Measurements from ENCODE around the gene PARD6A. TPM values are rescaled to one million over a fixed set of nuclear protein-coding genes. Genes with fewer than 3 reads are reported as not detected.

Gene PARD6A
- total RNA-seq, 1 experiment from 2014 or later = 7.1 TPM

DNA sequence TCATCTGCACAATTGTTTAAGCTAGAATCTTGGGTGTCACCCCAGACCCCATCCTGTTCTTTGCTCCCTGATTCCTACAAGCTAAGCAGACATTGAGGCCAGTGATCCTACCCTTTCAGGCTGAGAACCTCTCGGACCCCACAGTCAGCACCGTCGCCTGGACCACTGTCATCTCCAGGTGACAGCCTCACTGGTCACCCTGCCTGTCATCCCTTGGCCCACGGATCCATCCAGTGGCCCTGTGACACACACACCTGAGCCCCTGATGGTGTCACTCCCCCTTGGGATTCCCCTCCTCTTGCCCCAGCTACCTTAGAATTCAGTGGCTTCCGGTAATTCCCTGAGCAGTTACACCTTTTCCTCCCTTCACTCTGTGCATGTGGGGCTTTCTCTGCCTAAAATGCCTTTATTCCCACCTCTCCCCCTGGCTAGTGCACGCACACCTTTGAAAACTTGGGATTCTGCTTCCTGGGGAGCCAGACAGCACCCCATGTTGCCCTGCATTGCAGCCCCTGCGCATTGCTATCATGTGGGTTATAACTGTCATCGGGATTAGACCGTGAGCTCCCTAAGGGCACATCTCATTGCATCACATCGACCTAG lies 8.8 kb downstream of the PARD6A start:
- Histone ChIP-seq H3K9me3 (no peaks in the 10 kb centered on the region), H3K27me3 (replicated peaks; ENCODE audit: control insufficient read depth, insufficient read depth, low read length) (no peaks in the 10 kb centered on the region), H3K4me1 (peaks cover 4% of the 10 kb centered on the region), H3K36me3 (ENCODE audit: control insufficient read depth, insufficient read depth, low read length) (no peaks in the 10 kb centered on the region), H3K4me3 (ENCODE audit: low read depth, low read length) (no peak overlapping the region)
- no peaks in the 10 kb centered on the region for H3K4me1 Mint-ChIP-seq (ENCODE audit: low read depth, unreplicated experiment)
- no peak overlapping the region for H3K27ac Mint-ChIP-seq (ENCODE audit: unreplicated experiment)
- H3K36me3 Mint-ChIP-seq (ENCODE audit: insufficient read depth, unreplicated experiment) = no peaks in the 10 kb centered on the region
- no peaks in the 10 kb centered on the region for H3K9me3 Mint-ChIP-seq (ENCODE audit: unreplicated experiment)
- POLR2A ChIA-PET = interaction anchor here (0.6 kb wide), 1 partner anchor 71 kb away, joined by 3 read pairs; no protein-coding TSS in a partner anchor
- TF ChIP-seq, protein P1, sequence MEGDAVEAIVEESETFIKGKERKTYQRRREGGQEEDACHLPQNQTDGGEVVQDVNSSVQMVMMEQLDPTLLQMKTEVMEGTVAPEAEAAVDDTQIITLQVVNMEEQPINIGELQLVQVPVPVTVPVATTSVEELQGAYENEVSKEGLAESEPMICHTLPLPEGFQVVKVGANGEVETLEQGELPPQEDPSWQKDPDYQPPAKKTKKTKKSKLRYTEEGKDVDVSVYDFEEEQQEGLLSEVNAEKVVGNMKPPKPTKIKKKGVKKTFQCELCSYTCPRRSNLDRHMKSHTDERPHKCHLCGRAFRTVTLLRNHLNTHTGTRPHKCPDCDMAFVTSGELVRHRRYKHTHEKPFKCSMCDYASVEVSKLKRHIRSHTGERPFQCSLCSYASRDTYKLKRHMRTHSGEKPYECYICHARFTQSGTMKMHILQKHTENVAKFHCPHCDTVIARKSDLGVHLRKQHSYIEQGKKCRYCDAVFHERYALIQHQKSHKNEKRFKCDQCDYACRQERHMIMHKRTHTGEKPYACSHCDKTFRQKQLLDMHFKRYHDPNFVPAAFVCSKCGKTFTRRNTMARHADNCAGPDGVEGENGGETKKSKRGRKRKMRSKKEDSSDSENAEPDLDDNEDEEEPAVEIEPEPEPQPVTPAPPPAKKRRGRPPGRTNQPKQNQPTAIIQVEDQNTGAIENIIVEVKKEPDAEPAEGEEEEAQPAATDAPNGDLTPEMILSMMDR (IDR thresholded peaks at IDR 0.05; ENCODE audit: insufficient read depth in 1 of 2, low read depth in 1 of 2, low read length in 1 of 2, severe bottlenecking in 1 of 2, unreplicated experiment in 1 of 2) = no peak
- no TSS peak for BruUV-seq (replicated peaks)
- DNase-seq = no peak
- intact Hi-C loops (cut with micrococcal nuclease; ENCODE audit: unreplicated experiment) = no loop called here
- no peaks in the 10 kb centered on the region for H3K27me3 Mint-ChIP-seq (ENCODE audit: insufficient read depth, unreplicated experiment)
- CTCF ChIA-PET = interaction anchor here (0.6 to 2.5 kb wide), 4 partner anchors 36 to 245 kb away, joined by 3 to 15 read pairs (median 7); no protein-coding TSS in a partner anchor
- H3K4me3 Mint-ChIP-seq (ENCODE audit: unreplicated experiment) = no peak overlapping the region

DNA sequence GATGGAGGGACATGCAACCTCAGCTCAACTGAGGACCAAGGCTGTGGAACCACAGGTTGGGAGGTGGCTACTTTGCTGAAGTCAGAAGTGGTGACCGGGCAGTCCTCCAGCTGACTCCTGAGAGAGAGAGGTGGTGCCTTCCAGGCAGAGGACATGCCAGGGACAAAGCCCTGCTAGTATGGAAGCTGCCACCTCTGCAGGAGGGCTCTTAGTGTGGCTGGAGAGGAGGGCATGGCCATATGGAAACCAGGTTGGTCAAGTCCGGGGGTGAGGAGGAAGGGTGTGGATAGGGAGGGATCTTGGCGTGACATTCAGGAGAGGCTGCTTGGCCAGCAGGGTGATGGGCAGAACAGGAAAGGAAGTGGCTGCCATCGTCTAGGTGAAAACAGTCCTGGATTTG lies 11.5 kb downstream of the PARD6A start:
- no peaks in the 10 kb centered on the region for H3K9me3 Mint-ChIP-seq (ENCODE audit: unreplicated experiment)
- Histone ChIP-seq H3K9me3 (no peaks in the 10 kb centered on the region), H3K4me1 (peaks cover 2% of the 10 kb centered on the region), H3K27me3 (replicated peaks; ENCODE audit: control insufficient read depth, insufficient read depth, low read length) (no peaks in the 10 kb centered on the region), H3K36me3 (ENCODE audit: control insufficient read depth, insufficient read depth, low read length) (no peaks in the 10 kb centered on the region), H3K4me3 (ENCODE audit: low read depth, low read length) (no peak overlapping the region)
- CTCF ChIA-PET = interaction anchor here (0.6 to 2.0 kb wide), 15 partner anchors 12 to 368 kb away, joined by 3 to 18 read pairs (median 5); partner anchors contain the start of genes ACD, GFOD2, RANBP10 and TSNAXIP1
- POLR2A ChIA-PET = interaction anchor here (0.5 kb wide), 1 partner anchor 194 kb away, joined by 3 read pairs; no protein-coding TSS in a partner anchor
- TF ChIP-seq, protein P1 (IDR thresholded peaks at IDR 0.05; ENCODE audit: insufficient read depth in 1 of 2, low read depth in 1 of 2, low read length in 1 of 2, severe bottlenecking in 1 of 2, unreplicated experiment in 1 of 2) = no peak
- no peaks in the 10 kb centered on the region for H3K36me3 Mint-ChIP-seq (ENCODE audit: insufficient read depth, unreplicated experiment)
- no peak overlapping the region for H3K27ac Mint-ChIP-seq (ENCODE audit: unreplicated experiment)
- H3K4me1 Mint-ChIP-seq (ENCODE audit: low read depth, unreplicated experiment) = no peaks in the 10 kb centered on the region
- DNase-seq = peak in 1 of 2 experiments; percentile 31
- no peaks in the 10 kb centered on the region for H3K27me3 Mint-ChIP-seq (ENCODE audit: insufficient read depth, unreplicated experiment)
- no TSS peak for BruUV-seq (replicated peaks)
- intact Hi-C loops (cut with micrococcal nuclease; ENCODE audit: unreplicated experiment) = loop anchor here (1.0 to 2.0 kb wide), 4 partner anchors 46 to 256 kb away; partner anchors contain the start of genes GFOD2, RANBP10 and TSNAXIP1
- no peak overlapping the region for H3K4me3 Mint-ChIP-seq (ENCODE audit: unreplicated experiment)

DNA sequence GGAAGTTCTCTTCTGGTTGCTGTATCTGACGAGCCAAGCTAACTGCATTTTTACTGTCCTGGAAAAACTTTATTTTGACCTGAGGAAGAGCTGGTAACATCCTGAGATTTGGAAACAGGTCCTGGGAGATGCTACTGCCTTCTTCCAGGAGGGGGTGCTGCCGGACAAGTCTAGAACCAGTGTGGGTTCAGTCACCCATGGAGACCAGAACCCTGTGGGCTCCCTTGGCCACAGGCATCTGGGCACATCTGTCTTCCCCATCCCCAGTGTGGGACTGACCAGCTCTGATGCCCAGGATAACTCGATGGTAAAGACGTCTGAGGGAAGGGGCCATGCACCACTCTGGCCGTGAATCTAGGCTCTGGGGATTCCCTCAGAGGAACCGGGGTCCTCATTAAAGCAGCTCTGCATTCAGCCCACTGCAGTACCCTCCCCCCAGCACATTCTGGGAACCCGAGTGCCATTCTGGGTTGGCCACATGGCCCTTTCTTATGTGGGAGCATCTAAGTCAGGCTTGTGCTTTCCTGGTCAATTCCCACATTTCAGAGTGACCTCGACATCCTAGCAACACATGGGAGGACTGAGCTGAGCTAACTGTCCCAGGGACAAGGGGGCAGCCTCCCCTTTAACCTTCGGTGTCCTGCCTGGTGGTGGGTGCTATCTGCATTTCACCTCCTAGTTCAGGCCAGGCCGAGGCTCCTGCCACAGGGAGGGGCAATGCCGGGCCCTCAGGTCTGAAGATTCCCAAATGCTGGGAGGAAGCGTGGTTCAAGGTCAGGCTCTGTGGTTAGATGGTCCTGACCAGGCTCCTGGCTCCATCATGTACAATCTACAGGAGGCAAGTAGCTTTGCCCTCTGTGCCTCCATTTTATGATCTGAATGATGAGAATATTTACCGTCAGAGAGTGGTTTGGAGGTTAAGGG lies 12.2 kb downstream of the PARD6A start:
- Histone ChIP-seq H3K9me3 (no peaks in the 10 kb centered on the region), H3K4me3 (ENCODE audit: low read depth, low read length) (no peak overlapping the region), H3K36me3 (ENCODE audit: control insufficient read depth, insufficient read depth, low read length) (no peaks in the 10 kb centered on the region), H3K27me3 (replicated peaks; ENCODE audit: control insufficient read depth, insufficient read depth, low read length) (no peaks in the 10 kb centered on the region), H3K4me1 (peaks cover 8% of the 10 kb centered on the region)
- Mint-ChIP-seq H3K36me3 (ENCODE audit: insufficient read depth, unreplicated experiment) (no peaks in the 10 kb centered on the region), H3K4me1 (ENCODE audit: low read depth, unreplicated experiment) (peaks cover 4% of the 10 kb centered on the region), H3K27me3 (ENCODE audit: insufficient read depth, unreplicated experiment) (no peaks in the 10 kb centered on the region), H3K27ac (ENCODE audit: unreplicated experiment) (no peak overlapping the region), H3K4me3 (ENCODE audit: unreplicated experiment) (no peak overlapping the region), H3K9me3 (ENCODE audit: unreplicated experiment) (no peaks in the 10 kb centered on the region)
- no TSS peak for BruUV-seq (replicated peaks)
- TF ChIP-seq, protein P1 (IDR thresholded peaks at IDR 0.05; ENCODE audit: insufficient read depth in 1 of 2, low read depth in 1 of 2, low read length in 1 of 2, severe bottlenecking in 1 of 2, unreplicated experiment in 1 of 2) = peak; percentile 91 to 94
- CTCF ChIA-PET = interaction anchor here (0.6 to 2.0 kb wide), 19 partner anchors 13 to 368 kb away, joined by 3 to 18 read pairs (median 5); partner anchors contain the start of genes ACD, GFOD2, RANBP10 and TSNAXIP1
- intact Hi-C loops (cut with micrococcal nuclease; ENCODE audit: unreplicated experiment) = loop anchor here (1.0 to 2.0 kb wide), 4 partner anchors 46 to 255 kb away; partner anchors contain the start of genes GFOD2, RANBP10 and TSNAXIP1
- DNase-seq = peak; percentile 80 to 87
- POLR2A ChIA-PET = interaction anchor here (0.9 kb wide), 1 partner anchor 46 kb away, joined by 3 read pairs; the partner anchor contains the start of gene GFOD2
